ENCODE measurements around the gene SLC47A1. TPM values are rescaled to one million over a fixed set of nuclear protein-coding genes. Genes with fewer than 3 reads are reported as not detected.
"Not testable (repeated sequence)": the region's sequence is repeated elsewhere in the genome, so short reads cannot be mapped to it uniquely, and the experiment has no call there.

Gene SLC47A1
- total and polyA plus RNA-seq, 9 donors, result 2.1 to 89.9 (median 10.6) TPM

GRCh38 chr17:19520641-19521040 lies 13.0 kb upstream of the SLC47A1 start:
- no peak for DNase-seq
- H3K4me3 ChIP-seq, result no peak overlapping the region
- H3K9me3 ChIP-seq, result no peaks in the 10 kb centered on the region
- H3K4me1 ChIP-seq (ENCODE audit: insufficient read depth), result no peaks in the 10 kb centered on the region
- TF ChIP-seq CTCF (IDR thresholded peaks at IDR 0.05) (no peak), POLR2A (IDR thresholded peaks at IDR 0.05) (no peak), EP300 (IDR thresholded peaks at IDR 0.05) (no peak)
- H3K36me3 ChIP-seq, result no peaks in the 10 kb centered on the region
- 93 to 95% (median 95%) methylated on average over 5 of the region's 5 CpGs for WGBS, 3 donors
- H3K27me3 ChIP-seq, result no peaks in the 10 kb centered on the region
- H3K27ac ChIP-seq, result no peak overlapping the region
- intact Hi-C loops (cut with DNase I), result no loop called here

GRCh38 chr17:19523690-19524089 lies 10.0 kb upstream of the SLC47A1 start:
- whole genome bisulfite sequencing, 3 donors, result 83 to 85% (median 84%) methylated on average over 9 of the region's 9 CpGs
- no peak for TF ChIP-seq EP300 (IDR thresholded peaks at IDR 0.05)
- no peak for TF ChIP-seq POLR2A (IDR thresholded peaks at IDR 0.05)
- no peak for TF ChIP-seq CTCF (IDR thresholded peaks at IDR 0.05)
- H3K27me3 ChIP-seq, result no peaks in the 10 kb centered on the region
- H3K36me3 ChIP-seq, result no peaks in the 10 kb centered on the region
- intact Hi-C loops (cut with DNase I), result no loop called here
- H3K4me3 ChIP-seq, result no peak overlapping the region
- no peak for DNase-seq
- H3K4me1 ChIP-seq (ENCODE audit: insufficient read depth), result no peaks in the 10 kb centered on the region
- no peaks in the 10 kb centered on the region for H3K9me3 ChIP-seq
- H3K27ac ChIP-seq, result no peak overlapping the region

- H3K36me3 ChIP-seq; H3K4me3 ChIP-seq; DNase-seq; H3K9me3 ChIP-seq; H3K4me1 ChIP-seq (ENCODE audit: insufficient read depth); intact Hi-C loops (cut with DNase I); H3K27ac ChIP-seq; H3K27me3 ChIP-seq: not testable (repeated sequence)
- 90 to 95% (median 94%) methylated on average over 4 of the region's 4 CpGs for WGBS, 3 donors
These were observed 6.7 kb upstream of the SLC47A1 start for GRCh38 chr17:19526950-19527349.

- DNase-seq, result no peak
- TF ChIP-seq CTCF (IDR thresholded peaks at IDR 0.05) (no peak), POLR2A (IDR thresholded peaks at IDR 0.05) (no peak)
- Histone ChIP-seq H3K27ac (no peak overlapping the region), H3K27me3 (no peaks in the 10 kb centered on the region), H3K4me1 (ENCODE audit: insufficient read depth) (no peaks in the 10 kb centered on the region), H3K36me3 (no peaks in the 10 kb centered on the region), H3K9me3 (no peaks in the 10 kb centered on the region), H3K4me3 (no peak overlapping the region)
- intact Hi-C loops (cut with DNase I), result loop anchor here in 2 of 4 donors (5.0 to 10.0 kb wide), 2 partner anchors 50 to 123 kb away; no protein-coding TSS in a partner anchor
- WGBS, 3 donors, result 90 to 94% (median 91%) methylated on average over 8 of the region's 8 CpGs
These were observed 1.7 kb upstream of the SLC47A1 start for GRCh38 chr17:19531780-19532501.

GRCh38 chr17:19533036-19533717 lies 477 bp upstream of the SLC47A1 start:
- Histone ChIP-seq H3K9me3 (no peaks in the 10 kb centered on the region), H3K4me3 (peak overlapping the region; percentile 50), H3K27ac (no peak overlapping the region), H3K27me3 (no peaks in the 10 kb centered on the region), H3K4me1 (ENCODE audit: insufficient read depth) (no peaks in the 10 kb centered on the region), H3K36me3 (no peaks in the 10 kb centered on the region)
- TF ChIP-seq CTCF (IDR thresholded peaks at IDR 0.05) (no peak), EP300 (IDR thresholded peaks at IDR 0.05) (no peak), POLR2A (IDR thresholded peaks at IDR 0.05) (no peak)
- DNase-seq, result no peak
- WGBS, 3 donors, result 37 to 54% (median 45%) methylated on average over 21 to 30 of the region's 30 CpGs
- intact Hi-C loops (cut with DNase I), result loop anchor here in 2 of 4 donors (5.0 to 10.0 kb wide), 2 partner anchors 49 to 122 kb away; no protein-coding TSS in a partner anchor
